ENCODE measurements around the gene GAS1.
A peak's percentile ranks its signal among the peaks of the same experiment; 100 is the strongest.

Gene GAS1

GRCh38 chr9:86924206-86924605, 23.1 kb downstream of the GAS1 start:
- H3K27me3 ChIP-seq (ENCODE audit: control insufficient read depth in 1 of 2, insufficient read depth in 2 of 2, low read length in 2 of 2), result no peaks in the 10 kb centered on the region
- H3K9me3 ChIP-seq (ENCODE audit: control insufficient read depth in 2 of 2, low read length in 2 of 2), result no peaks in the 10 kb centered on the region
- H3K4me3 ChIP-seq (ENCODE audit: low read length in 2 of 2), result no peak overlapping the region
- H3K36me3 ChIP-seq (ENCODE audit: control insufficient read depth in 2 of 2, insufficient read depth in 2 of 2, low read length in 2 of 2), result no peaks in the 10 kb centered on the region
- no peaks in the 10 kb centered on the region for H3K4me1 ChIP-seq (ENCODE audit: control insufficient read depth, insufficient read depth, low read length)
- no peak overlapping the region for H3K27ac ChIP-seq (ENCODE audit: low read length)
- H3K9ac ChIP-seq (ENCODE audit: low read length in 2 of 2), result no peak overlapping the region

- H3K9me3 ChIP-seq (ENCODE audit: control insufficient read depth in 2 of 2, low read length in 2 of 2), result no peaks in the 10 kb centered on the region
- no peaks in the 10 kb centered on the region for H3K4me1 ChIP-seq (ENCODE audit: control insufficient read depth, insufficient read depth, low read length)
- H3K27ac ChIP-seq (ENCODE audit: low read length), result no peak overlapping the region
- H3K9ac ChIP-seq (ENCODE audit: low read length in 2 of 2), result no peak overlapping the region
- H3K4me3 ChIP-seq (ENCODE audit: low read length in 2 of 2), result no peak overlapping the region
- H3K27me3 ChIP-seq (ENCODE audit: control insufficient read depth in 1 of 2, insufficient read depth in 2 of 2, low read length in 2 of 2), result no peaks in the 10 kb centered on the region
- no peaks in the 10 kb centered on the region for H3K36me3 ChIP-seq (ENCODE audit: control insufficient read depth in 2 of 2, insufficient read depth in 2 of 2, low read length in 2 of 2)
Observed at GRCh38 chr9:86921151-86921923, 26.0 kb downstream of the GAS1 start.

- no peaks in the 10 kb centered on the region for H3K27me3 ChIP-seq (ENCODE audit: control insufficient read depth in 1 of 2, insufficient read depth in 2 of 2, low read length in 2 of 2)
- H3K9me3 ChIP-seq (ENCODE audit: control insufficient read depth in 2 of 2, low read length in 2 of 2), result no peaks in the 10 kb centered on the region
- no peak overlapping the region for H3K27ac ChIP-seq (ENCODE audit: low read length)
- H3K4me1 ChIP-seq (ENCODE audit: control insufficient read depth, insufficient read depth, low read length), result no peaks in the 10 kb centered on the region
- no peaks in the 10 kb centered on the region for H3K36me3 ChIP-seq (ENCODE audit: control insufficient read depth in 2 of 2, insufficient read depth in 2 of 2, low read length in 2 of 2)
- no peak overlapping the region for H3K9ac ChIP-seq (ENCODE audit: low read length in 2 of 2)
- H3K4me3 ChIP-seq (ENCODE audit: low read length in 2 of 2), result no peak overlapping the region
Observed at GRCh38 chr9:86918556-86918955, 28.8 kb downstream of the GAS1 start.

GRCh38 chr9:86912210-86912609, 35.1 kb downstream of the GAS1 start:
- H3K4me1 ChIP-seq (ENCODE audit: control insufficient read depth, insufficient read depth, low read length), result no peaks in the 10 kb centered on the region
- H3K27me3 ChIP-seq (ENCODE audit: control insufficient read depth in 1 of 2, insufficient read depth in 2 of 2, low read length in 2 of 2), result no peaks in the 10 kb centered on the region
- no peak overlapping the region for H3K9ac ChIP-seq (ENCODE audit: low read length in 2 of 2)
- no peaks in the 10 kb centered on the region for H3K36me3 ChIP-seq (ENCODE audit: control insufficient read depth in 2 of 2, insufficient read depth in 2 of 2, low read length in 2 of 2)
- H3K4me3 ChIP-seq (ENCODE audit: low read length in 2 of 2), result no peak overlapping the region
- no peak overlapping the region for H3K27ac ChIP-seq (ENCODE audit: low read length)
- peaks cover 0 to 4% of the 10 kb centered on the region in 2 donors for H3K9me3 ChIP-seq (ENCODE audit: control insufficient read depth in 2 of 2, low read length in 2 of 2)

GRCh38 chr9:86909388-86909787, 37.9 kb downstream of the GAS1 start:
- H3K9me3 ChIP-seq (ENCODE audit: control insufficient read depth in 2 of 2, low read length in 2 of 2), result peaks cover 2 to 4% of the 10 kb centered on the region in 2 donors
- H3K9ac ChIP-seq (ENCODE audit: low read length in 2 of 2), result no peak overlapping the region
- no peaks in the 10 kb centered on the region for H3K36me3 ChIP-seq (ENCODE audit: control insufficient read depth in 2 of 2, insufficient read depth in 2 of 2, low read length in 2 of 2)
- H3K4me1 ChIP-seq (ENCODE audit: control insufficient read depth, insufficient read depth, low read length), result no peaks in the 10 kb centered on the region
- H3K27ac ChIP-seq (ENCODE audit: low read length), result no peak overlapping the region
- no peaks in the 10 kb centered on the region for H3K27me3 ChIP-seq (ENCODE audit: control insufficient read depth in 1 of 2, insufficient read depth in 2 of 2, low read length in 2 of 2)
- no peak overlapping the region for H3K4me3 ChIP-seq (ENCODE audit: low read length in 2 of 2)

DNA sequence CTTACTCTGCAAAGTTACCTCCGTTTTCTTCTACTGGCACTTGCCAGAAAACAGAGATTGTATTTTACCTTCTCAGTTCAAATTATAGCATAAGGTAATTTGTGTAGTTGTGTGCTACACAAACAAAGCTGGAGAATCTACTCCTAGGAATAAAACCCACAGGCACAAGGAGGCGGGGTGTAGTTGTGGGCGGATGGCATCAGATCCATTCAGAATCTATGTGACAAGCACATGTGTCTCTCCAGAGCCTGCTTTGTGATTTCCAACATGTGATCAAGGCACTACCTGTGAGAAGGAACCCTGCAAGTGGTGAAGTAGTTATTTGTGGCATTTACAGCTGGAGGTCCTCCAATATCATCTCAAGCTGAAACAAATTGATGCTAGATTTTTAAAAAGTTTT, 39.0 kb downstream of the GAS1 start:
- no peaks in the 10 kb centered on the region for H3K36me3 ChIP-seq (ENCODE audit: control insufficient read depth in 2 of 2, insufficient read depth in 2 of 2, low read length in 2 of 2)
- no peaks in the 10 kb centered on the region for H3K4me1 ChIP-seq (ENCODE audit: control insufficient read depth, insufficient read depth, low read length)
- no peak overlapping the region for H3K27ac ChIP-seq (ENCODE audit: low read length)
- peaks cover 0 to 3% of the 10 kb centered on the region in 2 donors for H3K27me3 ChIP-seq (ENCODE audit: control insufficient read depth in 1 of 2, insufficient read depth in 2 of 2, low read length in 2 of 2)
- no peak overlapping the region for H3K9ac ChIP-seq (ENCODE audit: low read length in 2 of 2)
- peaks cover 2 to 4% of the 10 kb centered on the region in 2 donors for H3K9me3 ChIP-seq (ENCODE audit: control insufficient read depth in 2 of 2, low read length in 2 of 2)
- H3K4me3 ChIP-seq (ENCODE audit: low read length in 2 of 2), result no peak overlapping the region

- Histone ChIP-seq H3K4me3 (ENCODE audit: low read length in 2 of 2) (no peak overlapping the region), H3K9me3 (ENCODE audit: control insufficient read depth in 2 of 2, low read length in 2 of 2) (peaks cover 2 to 4% of the 10 kb centered on the region in 2 donors), H3K9ac (ENCODE audit: low read length in 2 of 2) (no peak overlapping the region), H3K4me1 (ENCODE audit: control insufficient read depth, insufficient read depth, low read length) (no peaks in the 10 kb centered on the region), H3K36me3 (ENCODE audit: control insufficient read depth in 2 of 2, insufficient read depth in 2 of 2, low read length in 2 of 2) (no peaks in the 10 kb centered on the region), H3K27me3 (ENCODE audit: control insufficient read depth in 1 of 2, insufficient read depth in 2 of 2, low read length in 2 of 2) (peaks cover 0 to 6% of the 10 kb centered on the region in 2 donors), H3K27ac (ENCODE audit: low read length) (no peak overlapping the region)
Observed at GRCh38 chr9:86907346-86907745, 40.0 kb downstream of the GAS1 start.

GRCh38 chr9:86903734-86904085, 43.6 kb downstream of the GAS1 start:
- H3K9me3 ChIP-seq (ENCODE audit: control insufficient read depth in 2 of 2, low read length in 2 of 2), result peaks cover 0 to 2% of the 10 kb centered on the region in 2 donors
- H3K4me1 ChIP-seq (ENCODE audit: control insufficient read depth, insufficient read depth, low read length), result no peaks in the 10 kb centered on the region
- no peak overlapping the region for H3K4me3 ChIP-seq (ENCODE audit: low read length in 2 of 2)
- H3K27ac ChIP-seq (ENCODE audit: low read length), result no peak overlapping the region
- peaks cover 0 to 6% of the 10 kb centered on the region in 2 donors for H3K27me3 ChIP-seq (ENCODE audit: control insufficient read depth in 1 of 2, insufficient read depth in 2 of 2, low read length in 2 of 2)
- H3K9ac ChIP-seq (ENCODE audit: low read length in 2 of 2), result no peak overlapping the region
- H3K36me3 ChIP-seq (ENCODE audit: control insufficient read depth in 2 of 2, insufficient read depth in 2 of 2, low read length in 2 of 2), result no peaks in the 10 kb centered on the region

DNA sequence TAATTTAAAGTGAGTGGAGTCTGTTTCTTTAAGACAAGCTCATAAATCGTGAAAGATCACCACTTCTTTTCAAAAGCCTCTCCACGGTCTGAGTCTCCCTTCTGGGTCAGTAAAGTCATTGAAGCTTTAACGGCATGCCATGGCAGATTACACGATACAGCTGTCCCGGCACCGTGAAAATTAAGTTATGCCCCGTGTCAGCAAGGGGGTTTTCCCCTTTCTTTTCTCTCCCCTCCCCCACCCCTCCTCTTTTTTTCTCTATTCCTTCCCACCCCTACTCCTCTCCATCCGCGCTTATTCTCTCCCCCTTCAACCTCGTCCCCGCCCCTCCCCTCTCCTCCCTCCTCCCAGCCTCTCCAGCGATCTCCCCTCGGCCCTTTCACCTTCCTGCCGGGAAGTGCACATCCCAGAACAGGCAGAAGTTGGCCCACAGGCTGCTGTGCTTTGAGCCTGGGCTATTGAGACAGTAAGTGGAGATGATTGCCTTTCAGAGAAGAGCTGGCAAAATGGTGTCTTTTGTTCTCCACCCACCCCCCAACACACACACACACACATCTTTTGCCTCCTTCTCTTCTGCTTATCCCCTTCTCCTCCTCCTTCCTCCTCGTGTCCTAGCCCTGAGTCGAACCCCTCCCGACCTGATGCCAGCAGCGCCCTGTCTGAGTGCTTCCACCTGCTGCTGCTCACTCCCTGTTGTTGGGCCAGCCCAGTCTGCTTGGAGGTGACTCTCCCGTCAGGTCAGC, 44.1 kb downstream of the GAS1 start:
- Histone ChIP-seq H3K9me3 (ENCODE audit: control insufficient read depth in 2 of 2, low read length in 2 of 2) (peaks cover 0 to 2% of the 10 kb centered on the region in 2 donors), H3K9ac (ENCODE audit: low read length in 2 of 2) (no peak overlapping the region), H3K4me3 (ENCODE audit: low read length in 2 of 2) (peak overlapping the region in 1 of 2 donors; percentile 8), H3K27ac (ENCODE audit: low read length) (no peak overlapping the region), H3K36me3 (ENCODE audit: control insufficient read depth in 2 of 2, insufficient read depth in 2 of 2, low read length in 2 of 2) (no peaks in the 10 kb centered on the region), H3K4me1 (ENCODE audit: control insufficient read depth, insufficient read depth, low read length) (no peaks in the 10 kb centered on the region), H3K27me3 (ENCODE audit: control insufficient read depth in 1 of 2, insufficient read depth in 2 of 2, low read length in 2 of 2) (peaks cover 0 to 6% of the 10 kb centered on the region in 2 donors)

GRCh38 chr9:86902586-86902985, 44.7 kb downstream of the GAS1 start:
- H3K4me3 ChIP-seq (ENCODE audit: low read length in 2 of 2), result peak overlapping the region in 1 of 2 donors; percentile 8
- H3K4me1 ChIP-seq (ENCODE audit: control insufficient read depth, insufficient read depth, low read length), result no peaks in the 10 kb centered on the region
- peaks cover 0 to 2% of the 10 kb centered on the region in 2 donors for H3K9me3 ChIP-seq (ENCODE audit: control insufficient read depth in 2 of 2, low read length in 2 of 2)
- no peaks in the 10 kb centered on the region for H3K36me3 ChIP-seq (ENCODE audit: control insufficient read depth in 2 of 2, insufficient read depth in 2 of 2, low read length in 2 of 2)
- peaks cover 0 to 6% of the 10 kb centered on the region in 2 donors for H3K27me3 ChIP-seq (ENCODE audit: control insufficient read depth in 1 of 2, insufficient read depth in 2 of 2, low read length in 2 of 2)
- H3K27ac ChIP-seq (ENCODE audit: low read length), result no peak overlapping the region
- H3K9ac ChIP-seq (ENCODE audit: low read length in 2 of 2), result no peak overlapping the region

DNA sequence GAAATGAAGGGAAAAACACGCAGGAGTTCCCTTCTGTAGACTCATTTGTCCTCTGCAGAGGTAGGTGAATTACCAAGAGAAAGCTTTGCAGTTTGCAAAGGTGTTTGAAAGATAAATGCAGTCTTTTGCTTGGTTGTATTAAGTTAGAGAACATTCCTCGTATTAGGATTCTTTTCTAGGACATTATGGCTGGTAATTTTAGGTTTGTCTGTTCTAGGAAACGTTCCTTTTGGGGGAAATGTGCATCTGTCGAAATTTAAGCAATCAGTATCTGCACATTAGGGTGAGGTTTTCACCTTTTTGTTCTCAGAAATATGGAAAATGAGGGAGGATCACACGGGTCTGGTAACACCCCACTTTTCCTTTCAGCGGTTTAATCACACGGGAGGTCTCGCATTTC, 45.1 kb downstream of the GAS1 start:
- no peak overlapping the region for H3K4me3 ChIP-seq (ENCODE audit: low read length in 2 of 2)
- peaks cover 0 to 6% of the 10 kb centered on the region in 2 donors for H3K27me3 ChIP-seq (ENCODE audit: control insufficient read depth in 1 of 2, insufficient read depth in 2 of 2, low read length in 2 of 2)
- no peak overlapping the region for H3K27ac ChIP-seq (ENCODE audit: low read length)
- H3K9ac ChIP-seq (ENCODE audit: low read length in 2 of 2), result no peak overlapping the region
- H3K36me3 ChIP-seq (ENCODE audit: control insufficient read depth in 2 of 2, insufficient read depth in 2 of 2, low read length in 2 of 2), result no peaks in the 10 kb centered on the region
- no peaks in the 10 kb centered on the region for H3K4me1 ChIP-seq (ENCODE audit: control insufficient read depth, insufficient read depth, low read length)
- H3K9me3 ChIP-seq (ENCODE audit: control insufficient read depth in 2 of 2, low read length in 2 of 2), result peaks cover 0 to 2% of the 10 kb centered on the region in 2 donors

Measured in stomach smooth muscle (tissue), 2 donors.